WTC11 (cell line): Measurements from ENCODE around the gene CAPN9. TPM values are rescaled to one million over a fixed set of nuclear protein-coding genes. Genes with fewer than 3 reads are reported as not detected.

Source experiments
- ATAC-seq: fragments of 200-7000 bp; cut with Tn5 transposase; 2 replicates; pipeline ENCODE4 v1.10.0; 2021; ENCODE audit warnings: mild to moderate bottlenecking, moderate library complexity
- CTCF ChIA-PET: fragments of 300-600 bp; sonication (Branson Sonifier 250); formaldehyde crosslinking; loops from one replicate; lab custom pipeline; 2021; ENCODE audit warnings: antibody characterized with exemption; lab: Charles Lee
- POLR2A ChIA-PET: fragments of 350-600 bp; sonication (Branson Sonifier 250); formaldehyde crosslinking; loops from one replicate; lab custom pipeline; 2021; ENCODE audit warnings: antibody characterized with exemption; lab: Charles Lee
- DNase-seq: peaks from one replicate; pipeline ENCODE4 v3.0.0; 2021; ENCODE audit warnings: low spot score
- H3K27ac Mint-ChIP-seq: 2 replicates; pipeline ENCODE4 v1.8.0; 2021; ENCODE audit warnings: mixed read lengths
- H3K27me3 Mint-ChIP-seq: 2 replicates; pipeline ENCODE4 v1.8.0; 2021; ENCODE audit warnings: low read depth, mild to moderate bottlenecking, moderate library complexity, mixed read lengths
- H3K36me3 Mint-ChIP-seq: 2 replicates; pipeline ENCODE4 v1.8.0; 2021; ENCODE audit warnings: mixed read lengths
- H3K4me1 Mint-ChIP-seq: 2 replicates; pipeline ENCODE4 v1.8.0; 2022; ENCODE audit warnings: mixed read lengths
- H3K4me3 Mint-ChIP-seq: 2 replicates; pipeline ENCODE4 v1.8.0; 2021; ENCODE audit warnings: mild to moderate bottlenecking, moderate library complexity, mixed read lengths
- H3K9me3 Mint-ChIP-seq: 2 replicates; pipeline ENCODE4 v1.8.0; 2021; ENCODE audit warnings: mixed read lengths
- AFF4 ChIP-seq: sonication (generic); formaldehyde crosslinking; IDR thresholded peaks from 2 replicates; pipeline ENCODE4 v1.8.1; 2023; ENCODE audit warnings: mild to moderate bottlenecking, missing genetic modification reagents, borderline replicate concordance
- ATF2 ChIP-seq: sonication (generic); formaldehyde crosslinking; IDR thresholded peaks from 2 replicates; pipeline ENCODE4 v1.8.1; 2022; ENCODE audit warnings: low read depth, missing genetic modification reagents, borderline replicate concordance
- E2F1 ChIP-seq: sonication (generic); formaldehyde crosslinking; IDR thresholded peaks from 2 replicates; pipeline ENCODE4 v1.8.0; 2022; ENCODE audit warnings: mild to moderate bottlenecking, missing genetic modification reagents
- FOXJ3 ChIP-seq: sonication (generic); formaldehyde crosslinking; IDR thresholded peaks from 2 replicates; pipeline ENCODE4 v1.9.0; 2021; ENCODE audit warnings: missing genetic modification reagents, mild to moderate bottlenecking, borderline replicate concordance
- FOXP1 ChIP-seq: sonication (generic); formaldehyde crosslinking; IDR thresholded peaks from 2 replicates; pipeline ENCODE4 v1.8.0; 2022; ENCODE audit warnings: missing genetic modification reagents, mild to moderate bottlenecking, moderate library complexity, borderline replicate concordance
- GABPB1 ChIP-seq: sonication (generic); formaldehyde crosslinking; IDR thresholded peaks from 2 replicates; pipeline ENCODE4 v1.8.1; 2023; ENCODE audit warnings: mild to moderate bottlenecking, missing genetic modification reagents
- GRHL2 ChIP-seq: fragments of 250-450 bp; sonication (Bioruptor Pico); IDR thresholded peaks from 2 replicates; pipeline ENCODE4 v1.8.0; 2022; ENCODE audit warnings: mild to moderate bottlenecking, moderate library complexity; ENCODE audit not compliant: insufficient replicate concordance, severe bottlenecking
- IRF2 ChIP-seq: sonication (generic); formaldehyde crosslinking; IDR thresholded peaks from 2 replicates; pipeline ENCODE4 v1.8.0; 2022; ENCODE audit warnings: low read depth, missing genetic modification reagents, borderline replicate concordance
- JUN ChIP-seq: sonication (generic); formaldehyde crosslinking; IDR thresholded peaks from 2 replicates; pipeline ENCODE4 v1.8.0; 2023; ENCODE audit warnings: mild to moderate bottlenecking, missing genetic modification reagents
- KAT7 ChIP-seq: sonication (generic); formaldehyde crosslinking; IDR thresholded peaks from 2 replicates; pipeline ENCODE4 v1.8.1; 2023; ENCODE audit warnings: missing genetic modification reagents, mild to moderate bottlenecking, borderline replicate concordance
- MYBL2 ChIP-seq: sonication (generic); formaldehyde crosslinking; IDR thresholded peaks from 2 replicates; pipeline ENCODE4 v1.8.1; 2023; ENCODE audit warnings: mild to moderate bottlenecking, moderate library complexity, missing genetic modification reagents
- NFYB ChIP-seq: sonication (generic); formaldehyde crosslinking; conservative IDR thresholded peaks from 2 replicates; pipeline ENCODE4 v1.8.0; 2022; ENCODE audit warnings: low read depth, missing genetic modification reagents
- NR3C1 ChIP-seq: sonication (generic); formaldehyde crosslinking; conservative IDR thresholded peaks from 2 replicates; pipeline ENCODE4 v1.8.1; 2023; ENCODE audit warnings: low read depth, mild to moderate bottlenecking, missing genetic modification reagents
- PREB ChIP-seq: sonication (generic); formaldehyde crosslinking; IDR thresholded peaks from 2 replicates; pipeline ENCODE4 v1.8.1; 2022; ENCODE audit warnings: mild to moderate bottlenecking, missing genetic modification reagents, moderate library complexity, borderline replicate concordance
- PRRX2 ChIP-seq: fragments of 250-450 bp; sonication (Bioruptor Pico); IDR thresholded peaks from 2 replicates; pipeline ENCODE4 v1.8.0; 2021; ENCODE audit warnings: mild to moderate bottlenecking
- SMAD3 ChIP-seq: sonication (generic); formaldehyde crosslinking; IDR thresholded peaks from 2 replicates; pipeline ENCODE4 v1.8.0; 2022; ENCODE audit warnings: missing genetic modification reagents, mild to moderate bottlenecking, borderline replicate concordance
- SMAD4 ChIP-seq: sonication (generic); formaldehyde crosslinking; IDR thresholded peaks from 2 replicates; pipeline ENCODE4 v1.8.0; 2022; ENCODE audit warnings: mild to moderate bottlenecking, missing genetic modification reagents
- SP1 ChIP-seq: sonication (generic); formaldehyde crosslinking; conservative IDR thresholded peaks from 2 replicates; pipeline ENCODE4 v1.8.1; 2022; ENCODE audit warnings: missing genetic modification reagents
- ZBTB21 ChIP-seq: sonication (generic); formaldehyde crosslinking; IDR thresholded peaks from 2 replicates; pipeline ENCODE4 v1.8.1; 2023; ENCODE audit warnings: mild to moderate bottlenecking, missing genetic modification reagents, borderline replicate concordance
- ZBTB43 ChIP-seq: sonication (generic); formaldehyde crosslinking; IDR thresholded peaks from 2 replicates; pipeline ENCODE4 v1.8.1; 2023; ENCODE audit warnings: mild to moderate bottlenecking, missing genetic modification reagents
- ZNF121 ChIP-seq: sonication (generic); formaldehyde crosslinking; IDR thresholded peaks from 2 replicates; pipeline ENCODE4 v1.8.0; 2023; ENCODE audit warnings: missing genetic modification reagents
- ZNF219 ChIP-seq: sonication (generic); formaldehyde crosslinking; IDR thresholded peaks from 2 replicates; pipeline ENCODE4 v1.8.0; 2023; ENCODE audit warnings: missing genetic modification reagents, mild to moderate bottlenecking, borderline replicate concordance
- ZNF425 ChIP-seq: fragments of 250-450 bp; sonication (Bioruptor Pico); conservative IDR thresholded peaks from 2 replicates; pipeline ENCODE4 v1.9.0; 2021; ENCODE audit warnings: mild to moderate bottlenecking
- total RNA-seq: library from RNA; stranded (reverse); gene quantifications from 3 replicates; pipeline ENCODE4 v1.2.3, GENCODE V29; 2021

CAPN9 gene
- total RNA-seq, 1 experiment from 2014 or later = not detected

- Mint-ChIP-seq H3K36me3 (no peaks in the 10 kb centered on the region), H3K9me3 (no peaks in the 10 kb centered on the region), H3K4me3 (no peak overlapping the region)
- no peak for DNase-seq
- TF ChIP-seq GRHL2 (CRISPR knock-in tag) (no peak), GABPB1 (no peak), SMAD3 (CRISPR knock-in tag) (no peak), NFYB (CRISPR knock-in tag) (no peak), ZNF425 (no peak), AFF4 (CRISPR knock-in tag) (no peak), SP1 (CRISPR knock-in tag) (no peak), FOXJ3 (CRISPR knock-in tag) (no peak), SMAD4 (CRISPR knock-in tag) (no peak), ZBTB43 (CRISPR knock-in tag) (no peak), JUN (CRISPR knock-in tag) (no peak)
- TF ChIP-seq, all 79 proteins: peak for 0
- ChIA-PET POLR2A (no interaction called here), CTCF (interaction anchor here (1.7 kb wide), 1 partner anchor 178 kb away, joined by 5 read pairs; the partner anchor contains the start of gene COG2)
- Mint-ChIP-seq H3K27ac (no peak overlapping the region), H3K27me3 (peaks cover 6% of the 10 kb centered on the region; the same call in 1 of the 2 replicates), H3K4me1 (no peaks in the 10 kb centered on the region)
- ATAC-seq = no peak
Measured at GRCh38 chr1:230819976-230820375, 72.8 kb downstream of the CAPN9 start.

GRCh38 chr1:230820568-230820967 lies 73.4 kb downstream of the CAPN9 start:
- no peak for ATAC-seq
- Mint-ChIP-seq H3K4me3 (no peak overlapping the region), H3K27ac (no peak overlapping the region), H3K27me3 (peaks cover 5% of the 10 kb centered on the region; the same call in 1 of the 2 replicates), H3K36me3 (no peaks in the 10 kb centered on the region), H3K4me1 (no peaks in the 10 kb centered on the region), H3K9me3 (no peaks in the 10 kb centered on the region)
- ChIA-PET CTCF (interaction anchor here (1.7 kb wide), 1 partner anchor 178 kb away, joined by 5 read pairs; the partner anchor contains the start of gene COG2), POLR2A (no interaction called here)
- no peak for DNase-seq
- TF ChIP-seq PREB (CRISPR knock-in tag) (no peak), ZNF121 (no peak), ZBTB21 (no peak), E2F1 (no peak), MYBL2 (CRISPR knock-in tag) (no peak), ATF2 (CRISPR knock-in tag) (no peak), GRHL2 (CRISPR knock-in tag) (no peak), NR3C1 (CRISPR knock-in tag) (no peak), KAT7 (no peak), IRF2 (CRISPR knock-in tag) (no peak), FOXP1 (no peak), ZNF219 (CRISPR knock-in tag) (no peak), SP1 (CRISPR knock-in tag) (no peak), PRRX2 (CRISPR knock-in tag) (no peak)
